ENCODE measurements around the gene PTRHD1. TPM values are rescaled to one million over a fixed set of nuclear protein-coding genes. Genes with fewer than 3 reads are reported as not detected.

PTRHD1 gene
- total RNA-seq, 1 experiment from 2014 or later, result 33.4 TPM

- intact Hi-C loops (cut with micrococcal nuclease; ENCODE audit: unreplicated experiment), result no loop called here
- Histone ChIP-seq H3K27ac (ENCODE audit: low read depth, low read length, poor library complexity, severe bottlenecking) (no peak overlapping the region), H3K4me3 (ENCODE audit: low read depth, low read length, poor library complexity, severe bottlenecking) (no peak overlapping the region), H3K36me3 (ENCODE audit: insufficient read depth, low read length, poor library complexity, severe bottlenecking) (peaks cover 10% of the 10 kb centered on the region), H3K9me3 (ENCODE audit: low read depth, low read length, poor library complexity, severe bottlenecking) (no peaks in the 10 kb centered on the region), H3K27me3 (replicated peaks; ENCODE audit: insufficient read depth, low read depth, low read length, poor library complexity) (no peaks in the 10 kb centered on the region), H3K4me1 (ENCODE audit: insufficient read depth, low read length, poor library complexity, severe bottlenecking) (no peaks in the 10 kb centered on the region)
- BruUV-seq (replicated peaks), result TSS peak; percentile 30
- POLR2A ChIA-PET (ENCODE audit: low non-redundant PET), result no interaction called here
- no peak for DNase-seq (ENCODE audit: low spot score)
- CTCF ChIA-PET, result no interaction called here
- no peak for TF ChIP-seq CTCF (conservative IDR thresholded peaks at IDR 0.05; ENCODE audit: low read depth, low read length)
- TF ChIP-seq EZH2 (IDR thresholded peaks at IDR 0.05; ENCODE audit: borderline replicate concordance, low read depth, low read length, poor library complexity, severe bottlenecking), result no peak
These were observed 24.6 kb downstream of the PTRHD1 start for GRCh38 chr2:24768601-24769000.

GRCh38 chr2:24768013-24768412 is 25.2 kb downstream of the PTRHD1 start:
- no TSS peak for BruUV-seq (replicated peaks)

GRCh38 chr2:24766609-24767008 is 26.6 kb downstream of the PTRHD1 start:
- Histone ChIP-seq H3K4me1 (ENCODE audit: insufficient read depth, low read length, poor library complexity, severe bottlenecking) (no peaks in the 10 kb centered on the region), H3K4me3 (ENCODE audit: low read depth, low read length, poor library complexity, severe bottlenecking) (no peak overlapping the region), H3K9me3 (ENCODE audit: low read depth, low read length, poor library complexity, severe bottlenecking) (no peaks in the 10 kb centered on the region), H3K27me3 (replicated peaks; ENCODE audit: insufficient read depth, low read depth, low read length, poor library complexity) (no peaks in the 10 kb centered on the region), H3K27ac (ENCODE audit: low read depth, low read length, poor library complexity, severe bottlenecking) (no peak overlapping the region), H3K36me3 (ENCODE audit: insufficient read depth, low read length, poor library complexity, severe bottlenecking) (peaks cover 17% of the 10 kb centered on the region)
- no peak for DNase-seq (ENCODE audit: low spot score)
- POLR2A ChIA-PET (ENCODE audit: low non-redundant PET), result no interaction called here
- intact Hi-C loops (cut with micrococcal nuclease; ENCODE audit: unreplicated experiment), result no loop called here
- no TSS peak for BruUV-seq (replicated peaks)
- CTCF ChIA-PET, result no interaction called here
- TF ChIP-seq EZH2 (IDR thresholded peaks at IDR 0.05; ENCODE audit: borderline replicate concordance, low read depth, low read length, poor library complexity, severe bottlenecking) (no peak), CTCF (conservative IDR thresholded peaks at IDR 0.05; ENCODE audit: low read depth, low read length) (no peak)

More at GRCh38 chr2:24768013-24768412, 25.2 kb downstream of the PTRHD1 start:
- ChIA-PET POLR2A (ENCODE audit: low non-redundant PET) (no interaction called here), CTCF (no interaction called here)
- Histone ChIP-seq H3K9me3 (ENCODE audit: low read depth, low read length, poor library complexity, severe bottlenecking) (no peaks in the 10 kb centered on the region), H3K36me3 (ENCODE audit: insufficient read depth, low read length, poor library complexity, severe bottlenecking) (peaks cover 10% of the 10 kb centered on the region), H3K27ac (ENCODE audit: low read depth, low read length, poor library complexity, severe bottlenecking) (no peak overlapping the region), H3K4me1 (ENCODE audit: insufficient read depth, low read length, poor library complexity, severe bottlenecking) (no peaks in the 10 kb centered on the region), H3K4me3 (ENCODE audit: low read depth, low read length, poor library complexity, severe bottlenecking) (no peak overlapping the region), H3K27me3 (replicated peaks; ENCODE audit: insufficient read depth, low read depth, low read length, poor library complexity) (no peaks in the 10 kb centered on the region)
- no peak for DNase-seq (ENCODE audit: low spot score)
- TF ChIP-seq EZH2 (IDR thresholded peaks at IDR 0.05; ENCODE audit: borderline replicate concordance, low read depth, low read length, poor library complexity, severe bottlenecking) (no peak), CTCF (conservative IDR thresholded peaks at IDR 0.05; ENCODE audit: low read depth, low read length) (no peak)
- intact Hi-C loops (cut with micrococcal nuclease; ENCODE audit: unreplicated experiment), result no loop called here
